HG02938 (cell line): ENCODE results near the gene VOPP1.

Source experiments
- ATAC-seq: cut with Tn5 transposase; IDR thresholded peaks from one replicate; pipeline ENCODE4 v1.9.1; 2021; ENCODE audit warnings: mild to moderate bottlenecking, moderate library complexity; ENCODE audit not compliant: unreplicated experiment

Gene VOPP1

GRCh38 chr7:55440040-55440690, 132.1 kb downstream of the VOPP1 start:
- ATAC-seq = no peak

DNA sequence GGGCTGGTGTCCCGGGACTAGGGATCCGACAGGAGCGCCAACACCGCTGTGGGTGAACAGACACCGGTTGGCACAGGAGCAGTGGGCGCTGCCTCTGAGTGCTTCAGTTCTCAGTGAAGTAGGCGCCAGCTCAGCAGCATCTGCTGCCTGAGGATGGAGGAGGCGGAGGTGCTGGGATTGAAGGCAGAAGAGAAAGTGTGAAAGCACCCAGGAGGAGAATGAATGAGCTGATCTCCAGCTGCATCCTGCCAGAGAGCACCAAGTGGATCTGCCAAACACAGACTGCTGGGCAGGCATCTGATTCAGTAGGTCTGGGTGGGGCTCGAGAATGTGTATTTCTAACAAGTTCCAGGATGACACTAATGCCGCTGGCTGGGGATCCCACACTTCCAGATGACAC, 132.7 kb downstream of the VOPP1 start:
- ATAC-seq = no peak

- no peak for ATAC-seq
These were observed 133.4 kb downstream of the VOPP1 start for GRCh38 chr7:55438757-55439525.

GRCh38 chr7:55438085-55438756, 134.1 kb downstream of the VOPP1 start:
- ATAC-seq = no peak

- no peak for ATAC-seq
These were observed 134.9 kb downstream of the VOPP1 start for GRCh38 chr7:55437375-55437774.

DNA sequence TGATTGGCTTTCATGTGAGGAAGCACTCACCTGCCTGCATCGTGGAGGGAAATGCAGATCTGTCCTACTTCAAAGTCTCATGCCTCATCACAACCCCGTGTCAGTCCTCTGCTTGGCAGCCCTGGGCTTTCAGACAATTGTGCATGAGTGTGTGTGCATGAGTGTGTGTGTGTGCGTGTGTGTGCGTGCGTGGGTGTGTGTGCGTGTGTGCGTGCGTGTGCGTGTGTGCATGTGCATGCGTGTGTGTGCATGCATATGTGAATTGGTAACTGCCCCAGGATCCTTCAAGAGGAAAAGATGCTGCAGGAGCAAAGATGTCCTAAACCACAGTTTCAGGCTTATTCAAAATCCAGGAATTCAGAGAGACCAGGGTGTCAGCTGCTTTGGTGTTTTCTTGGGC, 135.8 kb downstream of the VOPP1 start:
- no peak for ATAC-seq

DNA sequence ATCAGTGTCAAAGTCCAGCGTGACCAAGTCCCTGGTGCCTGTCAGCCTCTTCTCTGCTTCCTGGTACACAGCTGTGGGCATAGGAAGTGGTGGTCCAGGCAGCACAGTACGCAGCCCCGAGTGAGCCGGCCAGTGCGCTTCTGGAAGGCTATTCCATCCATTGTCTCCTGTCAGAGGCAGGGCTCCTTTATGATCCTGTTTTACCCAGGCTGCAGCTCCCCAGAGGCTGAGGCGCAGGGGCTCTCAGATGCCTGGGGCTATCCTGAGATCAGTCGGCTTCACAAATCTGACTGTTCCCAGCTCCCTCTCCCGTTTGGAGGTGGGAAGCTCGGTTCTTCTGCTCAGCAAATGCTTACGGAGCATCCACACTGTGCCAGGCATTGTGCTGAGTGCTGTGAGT, 136.8 kb downstream of the VOPP1 start:
- no peak for ATAC-seq

GRCh38 chr7:55432939-55433784, 139.1 kb downstream of the VOPP1 start:
- ATAC-seq = peak; percentile 58

DNA sequence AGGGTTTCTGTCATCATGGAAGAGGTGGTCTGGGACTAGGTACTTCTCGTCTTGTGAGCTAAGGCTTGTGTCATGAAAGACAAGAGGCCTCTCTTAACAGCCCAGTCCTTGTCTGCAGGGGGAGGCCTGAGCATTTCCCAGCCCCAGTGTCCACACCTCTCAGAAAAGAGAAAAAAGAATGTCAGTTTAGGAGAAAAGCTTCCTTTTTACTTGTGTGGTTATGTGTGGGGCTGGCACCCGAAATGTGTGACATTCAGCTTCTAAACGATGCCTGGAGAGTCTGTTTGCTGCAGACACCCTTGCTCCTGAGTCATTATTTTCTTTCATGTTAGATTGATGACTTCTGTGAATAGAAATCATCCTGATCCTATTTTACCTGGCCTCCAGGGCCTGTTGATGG, 139.8 kb downstream of the VOPP1 start:
- ATAC-seq = no peak

DNA sequence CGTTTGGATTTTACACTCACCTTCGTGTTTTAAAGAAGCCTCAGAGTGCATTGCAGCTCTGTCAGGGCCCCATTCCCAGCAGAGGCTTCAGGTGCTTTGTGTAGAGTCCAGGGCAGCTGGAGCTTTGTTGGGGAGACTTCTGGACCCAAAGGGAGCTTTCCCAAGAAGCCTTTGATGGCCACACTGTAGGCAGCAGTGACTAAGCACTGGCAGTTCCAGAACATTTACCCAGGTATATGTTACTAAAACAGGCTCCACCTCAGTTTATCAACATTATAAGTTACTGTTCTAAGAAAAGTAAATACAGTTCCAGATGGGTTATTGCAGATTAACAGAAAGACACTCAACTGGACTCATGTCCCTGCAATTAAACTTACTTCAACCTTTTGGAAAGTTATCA, 140.4 kb downstream of the VOPP1 start:
- ATAC-seq = no peak

DNA sequence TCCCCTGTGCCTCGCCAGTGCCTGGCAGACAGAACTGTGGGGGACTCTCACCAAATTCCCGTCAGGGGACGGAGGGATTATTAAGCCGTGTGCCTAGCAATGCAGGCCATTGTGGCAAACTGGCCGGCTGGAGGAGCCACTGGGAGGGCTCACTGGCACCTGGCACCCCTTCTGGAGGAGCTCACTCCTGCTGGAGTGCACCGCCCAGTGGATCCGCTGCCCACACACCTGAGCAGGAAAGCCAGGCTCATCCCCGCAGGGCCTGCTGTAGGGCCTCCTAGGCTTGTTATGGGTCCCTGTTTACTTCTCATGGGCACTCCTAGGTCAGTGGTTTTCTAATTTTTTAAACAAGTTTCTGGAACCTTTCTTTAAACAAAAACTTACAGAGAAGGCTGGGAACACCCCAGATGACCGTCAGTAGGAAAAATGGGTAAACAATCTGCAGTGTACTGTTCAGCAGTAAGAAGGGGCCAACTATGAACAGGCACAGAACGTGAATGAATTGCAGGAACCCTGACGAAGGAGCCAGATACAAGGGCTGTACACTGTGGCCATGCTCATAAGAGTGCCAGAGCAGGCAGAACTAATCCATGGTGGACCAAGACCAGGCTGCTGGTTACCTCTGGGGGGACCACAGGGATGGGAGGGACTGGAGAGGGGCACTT, 142.3 kb downstream of the VOPP1 start:
- ATAC-seq = no peak

DNA sequence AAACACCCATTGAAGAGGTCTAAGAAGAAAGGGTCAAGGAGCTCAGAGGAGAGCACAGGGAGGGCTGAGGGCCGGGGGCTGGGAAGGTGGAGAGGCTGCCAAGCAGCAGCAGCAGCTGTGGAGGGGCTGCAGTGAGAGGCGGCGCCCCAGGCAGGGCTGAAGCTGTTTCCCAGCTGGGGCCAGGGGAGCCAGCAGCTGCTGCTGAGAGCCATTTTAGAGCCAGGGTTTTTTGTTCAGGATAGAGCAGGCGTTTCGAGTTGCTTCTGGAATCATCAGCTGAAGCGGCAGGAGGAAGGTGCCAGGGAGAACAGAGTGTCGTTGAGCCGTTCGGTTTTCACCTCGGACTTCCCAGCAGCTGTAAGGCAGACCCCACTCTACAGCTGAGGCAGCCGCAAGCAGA, 144.5 kb downstream of the VOPP1 start:
- ATAC-seq = no peak

- no peak for ATAC-seq
These were observed 145.0 kb downstream of the VOPP1 start for GRCh38 chr7:55427342-55427741.

GRCh38 chr7:55426676-55427075, 145.6 kb downstream of the VOPP1 start:
- ATAC-seq = no peak

GRCh38 chr7:55425141-55425752, 147.1 kb downstream of the VOPP1 start:
- no peak for ATAC-seq

DNA sequence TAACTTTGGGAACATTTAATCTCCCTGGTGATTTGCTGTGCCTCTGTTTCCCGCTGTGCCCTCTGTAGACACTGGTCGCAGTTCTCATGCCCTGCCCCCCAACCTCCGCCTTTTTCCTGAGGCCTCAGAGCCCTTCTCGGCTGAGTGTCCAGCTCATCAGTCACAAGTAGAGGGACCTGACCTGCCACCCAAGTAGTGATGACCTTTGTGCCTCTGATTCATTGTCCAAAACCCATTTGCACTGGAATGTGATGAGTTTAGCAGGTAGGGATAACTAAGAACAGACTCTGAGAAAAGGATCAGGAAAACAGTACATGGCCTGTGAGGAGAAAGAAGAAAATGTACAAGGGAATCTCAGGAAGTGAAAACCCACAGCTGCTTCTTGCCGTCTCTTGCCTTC, 148.4 kb downstream of the VOPP1 start:
- ATAC-seq = no peak

DNA sequence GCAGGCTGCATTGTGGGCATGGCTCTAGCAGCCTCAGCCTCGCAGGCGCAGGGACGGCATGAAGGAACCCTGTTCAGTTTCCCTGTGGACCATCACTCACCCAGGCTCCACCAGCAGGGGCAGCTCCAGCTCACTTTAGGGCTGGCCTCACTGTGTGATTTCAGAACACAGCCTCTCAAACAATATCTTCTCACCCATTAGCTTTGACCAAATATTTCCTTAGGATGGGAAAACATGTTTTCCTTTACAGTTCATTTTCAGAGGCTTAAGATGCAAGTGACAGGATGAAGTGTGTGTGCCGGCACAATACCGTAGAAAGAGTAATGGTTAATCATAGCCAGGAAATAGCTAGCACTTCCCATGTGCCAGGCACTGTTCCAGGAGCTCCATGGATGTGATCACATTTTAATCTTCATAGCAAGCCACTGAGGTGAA, 149.0 kb downstream of the VOPP1 start:
- ATAC-seq = no peak
